ENCODE measurements around the gene AGTRAP.

AGTRAP gene

GRCh38 chr1:11703357-11704193, 32.4 kb upstream of the AGTRAP start:
- Histone ChIP-seq H3K27ac (ENCODE audit: extremely low read depth, low read depth, low read length) (no peak overlapping the region), H3K36me3 (ENCODE audit: control insufficient read depth in 2 of 2, insufficient read depth in 1 of 2, low read length in 2 of 2) (no peaks in the 10 kb centered on the region), H3K9me3 (ENCODE audit: control insufficient read depth, insufficient read depth, low read depth, low read length) (no peaks in the 10 kb centered on the region), H3K4me1 (ENCODE audit: control insufficient read depth, insufficient read depth, low read length) (peaks cover 4% of the 10 kb centered on the region; the same call in 1 of the 2 replicates), H3K4me3 (ENCODE audit: low read depth, low read length) (no peak overlapping the region)
- ChIA-PET CTCF (interaction anchor here (0.6 kb wide), 1 partner anchor 15 kb away, joined by 3 read pairs; no protein-coding TSS in a partner anchor), POLR2A (no interaction called here)
- TF ChIP-seq ZNF600 (tag by site-specific recombination; IDR thresholded peaks at IDR 0.05) (peak; percentile 74), ZNF292 (tag by site-specific recombination; IDR thresholded peaks at IDR 0.05; ENCODE audit: borderline replicate concordance, low read depth) (no peak), EGR2 (tag by site-specific recombination; IDR thresholded peaks at IDR 0.05; ENCODE audit: low read depth) (0 out of 2 replicates have a peak, but pooled peaks have one; percentile 55), ZNF16 (tag by site-specific recombination; IDR thresholded peaks at IDR 0.05; ENCODE audit: low read depth) (peak; percentile 66; the same call in 1 of the 2 replicates)

GRCh38 chr1:11704194-11704529, 31.8 kb upstream of the AGTRAP start:
- POLR2A ChIA-PET = no interaction called here
- H3K4me1 ChIP-seq (ENCODE audit: control insufficient read depth, insufficient read depth, low read length) = peaks cover 4% of the 10 kb centered on the region; the same call in 1 of the 2 replicates
- H3K36me3 ChIP-seq (ENCODE audit: control insufficient read depth in 2 of 2, insufficient read depth in 1 of 2, low read length in 2 of 2) = no peaks in the 10 kb centered on the region
- no peak overlapping the region for H3K4me3 ChIP-seq (ENCODE audit: low read depth, low read length)
- H3K27ac ChIP-seq (ENCODE audit: extremely low read depth, low read depth, low read length) = no peak overlapping the region
- TF ChIP-seq KLF1 (tag by site-specific recombination; IDR thresholded peaks at IDR 0.05) (no peak), ZNF837 (tag by site-specific recombination; IDR thresholded peaks at IDR 0.05) (no peak), ZBTB49 (tag by site-specific recombination; IDR thresholded peaks at IDR 0.05; ENCODE audit: low read depth) (no peak), ZNF776 (tag by site-specific recombination; IDR thresholded peaks at IDR 0.05; ENCODE audit: borderline replicate concordance) (no peak), ZNF518A (tag by site-specific recombination; conservative IDR thresholded peaks at IDR 0.05; ENCODE audit: low read depth) (no peak), ZNF561 (tag by site-specific recombination; IDR thresholded peaks at IDR 0.05; ENCODE audit: borderline replicate concordance) (no peak)
- no peaks in the 10 kb centered on the region for H3K9me3 ChIP-seq (ENCODE audit: control insufficient read depth, insufficient read depth, low read depth, low read length)
- CTCF ChIA-PET = interaction anchor here (1.2 to 1.4 kb wide), 2 partner anchors 16 to 18 kb away, joined by 4 to 9 read pairs; no protein-coding TSS in a partner anchor

- Histone ChIP-seq H3K9me3 (ENCODE audit: control insufficient read depth, insufficient read depth, low read depth, low read length) (no peaks in the 10 kb centered on the region), H3K4me1 (ENCODE audit: control insufficient read depth, insufficient read depth, low read length) (peaks cover 4% of the 10 kb centered on the region; the same call in 1 of the 2 replicates), H3K27ac (ENCODE audit: extremely low read depth, low read depth, low read length) (no peak overlapping the region), H3K36me3 (ENCODE audit: control insufficient read depth in 2 of 2, insufficient read depth in 1 of 2, low read length in 2 of 2) (no peaks in the 10 kb centered on the region), H3K4me3 (ENCODE audit: low read depth, low read length) (no peak overlapping the region)
- ChIA-PET POLR2A (interaction anchor here (0.5 kb wide), 1 partner anchor 207 kb away, joined by 6 read pairs; no protein-coding TSS in a partner anchor), CTCF (interaction anchor here (0.6 to 1.4 kb wide), 4 partner anchors 15 to 40 kb away, joined by 3 to 9 read pairs (median 4); no protein-coding TSS in a partner anchor)
- TF ChIP-seq ZNF341 (tag by site-specific recombination; IDR thresholded peaks at IDR 0.05; ENCODE audit: low read depth) (peak; percentile 74), ZNF423 (tag by site-specific recombination; IDR thresholded peaks at IDR 0.05) (peak; percentile 79), FEZF1 (tag by site-specific recombination; IDR thresholded peaks at IDR 0.05) (peak; percentile 54), GLIS1 (tag by site-specific recombination; IDR thresholded peaks at IDR 0.05) (no peak), PRDM10 (tag by site-specific recombination; IDR thresholded peaks at IDR 0.05) (peak; percentile 55), ZNF76 (tag by site-specific recombination; IDR thresholded peaks at IDR 0.05; ENCODE audit: borderline replicate concordance, low read depth) (no peak), ZIC2 (tag by site-specific recombination; IDR thresholded peaks at IDR 0.05) (peak; percentile 95)
These were observed 31.1 kb upstream of the AGTRAP start for GRCh38 chr1:11704691-11705475.
